PC-3 (cell line): ENCODE data around the gene SCN10A. TPM values are rescaled to one million over a fixed set of nuclear protein-coding genes. Genes with fewer than 3 reads are reported as not detected.
A peak's percentile ranks its signal among the peaks of the same experiment; 100 is the strongest.

Experiments used
- ATAC-seq: fragments of 200-7000 bp; cut with Tn5 transposase; 2 replicates; pipeline ENCODE4 v1.9.1; 2020; ENCODE audit warnings: mild to moderate bottlenecking, moderate library complexity
- BruUV-seq: library from RNA; stranded (reverse); fragments of 400-500 nt; replicated peaks from 2 replicates; lab custom pipeline; 2021; lab: Mats Ljungman, UMichigan
- CTCF ChIA-PET: fragments of 300-600 bp; sonication (Branson Sonifier 250); formaldehyde crosslinking; loops from one replicate; lab custom pipeline; 2022; ENCODE audit warnings: antibody characterized with exemption; lab: Charles Lee
- POLR2A ChIA-PET: fragments of 300-600 bp; sonication (Branson Sonifier 250); formaldehyde crosslinking; loops from one replicate; lab custom pipeline; 2022; ENCODE audit warnings: antibody characterized with exemption; ENCODE audit not compliant: unreplicated experiment; lab: Charles Lee
- DNase-seq: peaks from one replicate; pipeline ENCODE4 v3.0.0-alpha.2; 2015
- H2AFZ ChIP-seq: fragments of 300-600 bp; sonication (generic); 2 replicates; pipeline ENCODE4 v1.6.0; 2016; ENCODE audit warnings: antibody characterized with exemption, low read length
- H3F3A ChIP-seq: fragments of 300-600 bp; sonication (generic); one replicate; pipeline ENCODE4 v1.6.0; 2017; ENCODE audit warnings: antibody characterized with exemption, low read length, control low read depth, mild to moderate bottlenecking; ENCODE audit not compliant: unreplicated experiment
- H3K27ac ChIP-seq: fragments of 300-600 bp; sonication (generic); 2 replicates; pipeline ENCODE4 v1.5.1; 2016; ENCODE audit warnings: mild to moderate bottlenecking, low read length
- H3K27me3 ChIP-seq: fragments of 300-600 bp; sonication (generic); 2 replicates; pipeline ENCODE4 v1.6.1; 2016; ENCODE audit warnings: low read length, mixed read lengths
- H3K36me3 ChIP-seq: fragments of 300-600 bp; sonication (generic); 2 replicates; pipeline ENCODE4 v1.6.1; 2016; ENCODE audit warnings: low read depth, mixed run types, low read length, mixed read lengths
- H3K4me1 ChIP-seq: fragments of 300-600 bp; sonication (generic); 2 replicates; pipeline ENCODE4 v1.5.1; 2016; ENCODE audit warnings: low read length; ENCODE audit not compliant: insufficient read depth
- H3K4me2 ChIP-seq: fragments of 300-600 bp; sonication (generic); 2 replicates; pipeline ENCODE4 v1.6.0; 2016; ENCODE audit warnings: low read length
- H3K4me3 ChIP-seq: fragments of 300-600 bp; sonication (generic); 2 replicates; pipeline ENCODE4 v1.5.1; 2016; ENCODE audit warnings: mild to moderate bottlenecking, low read length, mixed read lengths
- H3K79me2 ChIP-seq: fragments of 300-600 bp; sonication (generic); 2 replicates; pipeline ENCODE4 v1.6.1; 2017; ENCODE audit warnings: low read length, mixed read lengths
- H3K9ac ChIP-seq: fragments of 300-600 bp; sonication (generic); 2 replicates; pipeline ENCODE4 v1.6.0; 2016; ENCODE audit warnings: mild to moderate bottlenecking, low read length
- H3K9me2 ChIP-seq: fragments of 300-600 bp; sonication (generic); replicated peaks from 2 replicates; pipeline ENCODE4 v1.6.1; 2016; ENCODE audit warnings: mixed run types, low read length, mixed read lengths
- H3K9me3 ChIP-seq: fragments of 300-600 bp; sonication (generic); 2 replicates; pipeline ENCODE4 v1.6.1; 2016; ENCODE audit warnings: low read length, mixed read lengths
- H4K20me1 ChIP-seq: fragments of 300-600 bp; sonication (generic); 2 replicates; pipeline ENCODE4 v1.6.1; 2016; ENCODE audit warnings: low read length, mixed read lengths
- EZH2 ChIP-seq: fragments of 300-600 bp; sonication (generic); IDR thresholded peaks from one replicate; pipeline ENCODE4 v1.6.1; 2017; ENCODE audit warnings: antibody characterized with exemption, mild to moderate bottlenecking, low read length; ENCODE audit not compliant: unreplicated experiment
- EZH2phosphoT487 ChIP-seq: fragments of 300-600 bp; sonication (generic); IDR thresholded peaks from 2 replicates; pipeline ENCODE4 v1.6.1; 2018; ENCODE audit warnings: mild to moderate bottlenecking, antibody characterized with exemption, low read length, borderline replicate concordance
- intact Hi-C: fragments of 100-400 bp; cut with micrococcal nuclease; formaldehyde crosslinking; loops from 2 replicates; pipeline ENCODE4 v1.9.0; 2023
- total RNA-seq: library from RNA; depleted of rRNA; stranded (reverse); fragments of >200 nt; gene quantifications from 2 replicates; pipeline ENCODE4 v1.2.3, GENCODE V29; 2014
- TF ChIP-seq, protein P1 (sequence below): fragments of 300-600 bp; sonication (generic); conservative IDR thresholded peaks from 2 replicates; pipeline ENCODE4 v1.5.1; 2017; ENCODE audit warnings: antibody characterized with exemption, low read depth, mild to moderate bottlenecking, low read length

SCN10A gene
- total RNA-seq, 1 experiment from 2014 or later, result not detected

DNA sequence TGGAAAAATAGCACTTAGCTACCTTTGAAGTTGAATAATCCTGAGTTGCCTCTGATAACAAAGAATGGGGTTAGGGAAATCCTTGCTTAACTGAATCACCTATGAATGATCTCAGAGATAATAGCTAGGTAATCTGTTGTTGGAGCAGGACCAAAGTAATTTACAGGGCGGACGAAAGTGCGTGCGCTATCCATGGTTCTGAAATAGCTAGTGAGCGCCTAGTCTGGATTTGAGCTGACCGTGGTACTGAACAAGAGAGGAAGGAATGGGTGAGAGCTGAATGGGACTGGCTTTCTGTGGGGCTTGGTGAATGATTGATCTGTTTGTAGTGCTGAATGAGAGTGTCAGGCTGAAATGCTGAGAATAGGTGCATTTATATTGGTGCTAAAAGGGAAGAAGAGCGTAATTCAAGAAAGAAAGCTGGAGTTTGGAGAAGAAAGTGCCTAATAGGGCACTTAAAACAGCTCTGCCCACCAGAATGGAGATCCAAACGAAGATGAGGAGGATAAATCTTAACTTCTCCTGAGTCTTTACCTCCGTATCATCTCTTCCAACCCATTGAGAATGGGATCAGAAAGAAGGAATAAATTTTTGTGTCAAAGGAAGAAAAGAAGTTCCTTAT, 10.1 kb downstream of the SCN10A start:
- BruUV-seq, result no TSS peak
- no peak for ATAC-seq
- H3K9ac ChIP-seq, result no peak overlapping the region
- POLR2A ChIA-PET, result no interaction called here
- H4K20me1 ChIP-seq, result no peaks in the 10 kb centered on the region
- H3K36me3 ChIP-seq, result no peaks in the 10 kb centered on the region
- H3K27me3 ChIP-seq, result peaks cover 4% of the 10 kb centered on the region; the same call in 1 of the 2 replicates
- no peaks in the 10 kb centered on the region for H3K9me3 ChIP-seq
- H3F3A ChIP-seq, result no peaks in the 10 kb centered on the region
- no peaks in the 10 kb centered on the region for H3K4me1 ChIP-seq
- no peak for TF ChIP-seq EZH2phosphoT487
- TF ChIP-seq EZH2, result no peak
- TF ChIP-seq, protein P1, sequence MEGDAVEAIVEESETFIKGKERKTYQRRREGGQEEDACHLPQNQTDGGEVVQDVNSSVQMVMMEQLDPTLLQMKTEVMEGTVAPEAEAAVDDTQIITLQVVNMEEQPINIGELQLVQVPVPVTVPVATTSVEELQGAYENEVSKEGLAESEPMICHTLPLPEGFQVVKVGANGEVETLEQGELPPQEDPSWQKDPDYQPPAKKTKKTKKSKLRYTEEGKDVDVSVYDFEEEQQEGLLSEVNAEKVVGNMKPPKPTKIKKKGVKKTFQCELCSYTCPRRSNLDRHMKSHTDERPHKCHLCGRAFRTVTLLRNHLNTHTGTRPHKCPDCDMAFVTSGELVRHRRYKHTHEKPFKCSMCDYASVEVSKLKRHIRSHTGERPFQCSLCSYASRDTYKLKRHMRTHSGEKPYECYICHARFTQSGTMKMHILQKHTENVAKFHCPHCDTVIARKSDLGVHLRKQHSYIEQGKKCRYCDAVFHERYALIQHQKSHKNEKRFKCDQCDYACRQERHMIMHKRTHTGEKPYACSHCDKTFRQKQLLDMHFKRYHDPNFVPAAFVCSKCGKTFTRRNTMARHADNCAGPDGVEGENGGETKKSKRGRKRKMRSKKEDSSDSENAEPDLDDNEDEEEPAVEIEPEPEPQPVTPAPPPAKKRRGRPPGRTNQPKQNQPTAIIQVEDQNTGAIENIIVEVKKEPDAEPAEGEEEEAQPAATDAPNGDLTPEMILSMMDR, result no peak
- H3K9me2 ChIP-seq, result no peaks in the 10 kb centered on the region
- peak; percentile 85 for DNase-seq
- H3K27ac ChIP-seq, result no peak overlapping the region
- CTCF ChIA-PET, result no interaction called here
- H2AFZ ChIP-seq, result no peak overlapping the region
- H3K79me2 ChIP-seq, result no peaks in the 10 kb centered on the region
- H3K4me3 ChIP-seq, result no peak overlapping the region
- no peak overlapping the region for H3K4me2 ChIP-seq
- intact Hi-C loops, result no loop called here

DNA sequence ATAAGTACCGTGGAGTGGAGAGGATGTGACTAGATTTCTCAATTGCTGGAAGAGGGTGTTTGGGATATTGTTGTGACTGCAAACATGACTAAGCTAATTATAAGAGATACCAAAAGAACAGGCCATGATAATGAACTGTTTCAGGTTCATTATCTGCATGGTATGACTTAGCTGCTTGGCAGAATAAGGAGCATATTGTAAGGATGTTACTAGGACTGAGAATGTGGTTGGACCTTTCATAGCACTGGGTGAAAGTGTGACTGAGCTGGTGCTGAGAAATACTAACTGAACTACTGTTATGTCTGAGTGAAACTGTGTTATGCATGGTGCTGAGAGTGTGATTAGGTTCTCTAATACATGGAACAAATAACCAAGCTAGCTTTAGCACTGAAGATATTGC, 11.0 kb downstream of the SCN10A start:
- H3K27ac ChIP-seq, result no peak overlapping the region
- no TSS peak for BruUV-seq
- no peaks in the 10 kb centered on the region for H3K9me2 ChIP-seq
- no peak for DNase-seq
- ChIA-PET CTCF (no interaction called here), POLR2A (no interaction called here)
- intact Hi-C loops, result no loop called here
- no peak overlapping the region for H3K4me2 ChIP-seq
- no peaks in the 10 kb centered on the region for H3K27me3 ChIP-seq
- no peaks in the 10 kb centered on the region for H3K4me1 ChIP-seq
- H3K9me3 ChIP-seq, result no peaks in the 10 kb centered on the region
- H2AFZ ChIP-seq, result no peak overlapping the region
- H3K36me3 ChIP-seq, result no peaks in the 10 kb centered on the region
- no peak overlapping the region for H3K4me3 ChIP-seq
- H4K20me1 ChIP-seq, result no peaks in the 10 kb centered on the region
- H3K79me2 ChIP-seq, result no peaks in the 10 kb centered on the region
- H3K9ac ChIP-seq, result no peak overlapping the region
- ATAC-seq, result no peak
- H3F3A ChIP-seq, result no peaks in the 10 kb centered on the region
- TF ChIP-seq EZH2, result no peak
- no peak for TF ChIP-seq EZH2phosphoT487
- TF ChIP-seq, protein P1, result no peak

DNA sequence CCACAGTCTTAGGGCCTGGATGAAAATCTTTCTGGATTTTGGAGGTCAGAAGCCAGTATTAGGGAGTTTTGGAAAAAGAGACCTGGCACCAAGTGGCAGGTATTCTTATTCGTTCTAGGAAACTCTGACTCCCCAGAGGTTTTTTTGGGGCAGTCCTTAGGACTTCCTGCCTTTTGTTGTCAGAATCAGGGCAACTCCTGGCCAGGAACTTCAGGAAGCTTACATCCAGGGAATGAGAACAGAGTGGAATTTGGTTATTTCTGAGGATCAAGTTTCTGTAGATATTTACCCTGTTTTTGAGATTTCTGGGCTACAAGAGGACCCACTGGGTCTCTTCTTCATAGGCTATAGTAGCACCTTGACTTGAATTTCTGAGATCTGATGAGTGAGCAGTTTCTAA, 15.5 kb downstream of the SCN10A start:
- DNase-seq (no peak), ATAC-seq (no peak)
- no peak overlapping the region for H3K27ac ChIP-seq
- H3K36me3 ChIP-seq, result no peaks in the 10 kb centered on the region
- no peaks in the 10 kb centered on the region for H3K79me2 ChIP-seq
- H4K20me1 ChIP-seq, result no peaks in the 10 kb centered on the region
- intact Hi-C loops, result no loop called here
- no peaks in the 10 kb centered on the region for H3K27me3 ChIP-seq
- H3F3A ChIP-seq, result no peaks in the 10 kb centered on the region
- no peaks in the 10 kb centered on the region for H3K9me2 ChIP-seq
- no peak overlapping the region for H3K4me2 ChIP-seq
- H3K9ac ChIP-seq, result no peak overlapping the region
- no peaks in the 10 kb centered on the region for H3K4me1 ChIP-seq
- CTCF ChIA-PET, result no interaction called here
- no peak overlapping the region for H3K4me3 ChIP-seq
- no peak overlapping the region for H2AFZ ChIP-seq
- TF ChIP-seq EZH2 (no peak), EZH2phosphoT487 (no peak)
- TF ChIP-seq, protein P1, result no peak
- no peaks in the 10 kb centered on the region for H3K9me3 ChIP-seq
- POLR2A ChIA-PET, result no interaction called here
- no TSS peak for BruUV-seq
